HK-2 (cell line): Measurements from ENCODE around the gene OVOL3.
"Not testable (repeated sequence)": the region's sequence is repeated elsewhere in the genome, so short reads cannot be mapped to it uniquely, and the experiment has no call there.

Experiments
- DNase-seq: peaks from one replicate; pipeline ENCODE4 v3.0.0-alpha.2; 2018; ENCODE audit not compliant: unreplicated experiment

Gene OVOL3

DNA sequence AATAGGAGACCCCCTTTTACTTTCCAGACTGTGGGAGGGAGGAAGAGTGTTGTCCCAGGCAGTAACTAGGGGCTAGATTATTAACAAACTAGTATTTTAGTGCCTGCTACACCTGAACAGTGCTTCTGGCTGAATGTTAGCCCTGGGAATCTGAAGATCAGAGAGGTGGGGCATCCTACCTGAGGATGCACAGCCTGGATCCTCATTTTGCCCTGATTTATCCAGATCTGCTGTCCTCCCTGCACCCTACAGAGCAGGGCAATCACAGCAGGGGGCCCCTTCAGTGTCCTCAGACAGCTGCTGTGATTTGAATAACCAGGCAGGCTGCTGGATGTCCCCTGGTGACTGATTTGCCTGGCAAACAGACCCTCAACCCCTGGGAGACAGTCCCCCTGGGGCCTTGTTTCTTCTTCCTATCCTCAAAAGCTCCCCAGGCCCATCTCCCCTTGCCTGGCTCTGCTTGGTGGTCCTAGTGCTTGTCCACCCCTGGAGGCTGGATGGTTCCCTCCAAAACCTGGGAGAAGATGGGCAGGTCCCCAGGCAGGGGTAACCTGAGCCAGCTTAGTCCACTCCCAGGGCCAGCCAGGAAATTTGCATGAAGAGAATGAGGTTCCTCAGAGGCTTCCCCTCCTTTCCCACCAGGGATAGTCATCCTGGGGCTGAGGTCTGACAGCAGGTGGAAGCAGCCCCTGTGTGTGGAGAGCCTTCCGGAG is at the start of gene OVOL3:
Gene OVOL3 (plus strand): TSS at position 657 of the 713 bp plus-strand sequence. CDS start 60 bp downstream, outside the sequence.
- no peak for DNase-seq

DNA sequence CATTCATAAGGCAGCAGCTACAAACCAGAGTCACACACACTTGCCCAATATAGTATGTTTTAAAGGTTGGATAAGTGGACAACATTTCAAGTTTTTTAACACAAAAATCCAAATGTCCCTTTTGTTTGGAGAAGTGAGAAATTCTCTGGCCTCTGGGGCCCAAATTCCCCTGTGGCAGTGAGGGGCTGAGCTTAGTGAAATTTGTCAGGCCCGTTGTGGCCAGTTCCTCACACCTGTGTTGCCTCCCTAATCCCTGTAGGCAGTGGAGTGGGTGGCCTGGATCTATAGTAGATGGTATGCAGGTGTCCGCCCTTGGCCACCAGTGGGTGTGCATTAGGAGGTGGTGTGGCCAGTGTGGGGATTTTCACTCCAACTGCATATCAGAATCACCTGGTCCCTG is 49.6 kb upstream of the OVOL3 start:
- DNase-seq: no peak

DNA sequence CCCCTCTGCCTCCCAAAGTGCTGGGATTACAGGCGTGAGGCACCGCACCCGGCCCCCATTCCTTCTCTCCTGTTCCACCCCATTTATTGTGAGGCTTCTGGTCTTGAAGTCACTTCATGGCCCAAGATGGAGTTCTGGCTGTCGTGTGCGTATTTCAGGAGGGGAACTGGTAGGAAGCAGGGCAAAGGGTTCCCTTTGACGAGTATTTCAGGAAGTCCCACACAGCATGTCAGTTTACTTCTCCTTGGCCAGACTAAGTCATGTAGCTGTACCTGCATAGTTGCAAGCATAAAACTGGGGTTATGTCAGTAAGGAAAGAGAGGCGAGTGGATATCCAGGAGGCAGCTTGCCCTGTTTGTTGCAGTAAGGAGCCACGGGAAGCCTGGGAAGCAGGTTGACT is 46.1 kb upstream of the OVOL3 start:
- DNase-seq: no peak

DNA sequence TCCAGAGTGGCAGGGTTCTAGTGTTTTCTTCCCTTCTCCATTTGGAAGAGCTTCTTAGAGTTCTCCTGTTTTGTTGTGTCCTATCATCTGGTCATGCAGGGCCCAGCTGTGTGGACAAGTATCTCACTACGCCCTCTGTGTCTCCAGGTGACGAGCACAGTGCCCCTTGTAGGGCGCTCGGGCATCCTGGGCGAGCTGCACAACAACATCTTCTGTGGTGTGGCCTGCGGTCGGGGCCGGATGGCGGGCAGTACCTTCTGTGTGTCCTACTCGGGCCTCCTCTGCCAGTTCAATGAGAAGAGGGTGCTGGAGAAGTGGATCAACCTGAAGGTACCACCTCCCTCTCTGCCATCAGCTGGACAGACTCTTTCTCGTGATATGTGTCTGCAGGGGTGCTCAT is 43.3 kb upstream of the OVOL3 start:
- no peak for DNase-seq

DNA sequence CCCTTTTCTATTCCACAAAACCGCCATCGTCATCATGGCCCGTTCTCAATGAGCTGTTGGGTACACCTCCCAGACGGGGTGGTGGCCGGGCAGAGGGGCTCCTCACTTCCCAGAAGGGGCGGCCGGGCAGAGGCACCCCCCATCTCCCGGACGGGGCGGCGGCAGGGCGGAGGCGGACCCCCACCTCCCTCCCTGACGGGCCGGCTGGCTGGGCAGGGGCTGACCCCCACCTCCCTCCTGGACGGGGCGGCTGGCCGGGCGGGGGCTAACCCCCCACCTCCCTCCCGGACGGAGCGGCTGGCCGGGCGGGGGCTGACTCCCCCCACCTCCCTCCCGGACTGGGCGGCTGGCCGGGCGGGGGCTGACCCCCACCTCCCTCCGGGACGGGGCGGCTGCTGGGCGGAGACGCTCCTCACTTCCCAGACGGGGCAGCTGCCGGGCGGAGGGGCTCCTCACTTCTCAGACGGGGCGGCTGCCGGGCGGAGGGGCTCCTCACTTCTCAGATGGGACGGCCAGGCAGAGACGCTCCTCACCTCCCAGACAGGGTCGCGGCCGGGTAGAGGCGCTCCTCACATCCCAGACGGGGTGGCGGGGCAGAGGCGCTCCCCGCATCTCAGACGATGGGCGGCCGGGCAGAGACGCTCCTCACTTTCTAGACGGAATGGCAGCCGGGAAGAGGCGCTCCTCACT is 42.0 kb upstream of the OVOL3 start:
- not testable (repeated sequence) for DNase-seq

DNA sequence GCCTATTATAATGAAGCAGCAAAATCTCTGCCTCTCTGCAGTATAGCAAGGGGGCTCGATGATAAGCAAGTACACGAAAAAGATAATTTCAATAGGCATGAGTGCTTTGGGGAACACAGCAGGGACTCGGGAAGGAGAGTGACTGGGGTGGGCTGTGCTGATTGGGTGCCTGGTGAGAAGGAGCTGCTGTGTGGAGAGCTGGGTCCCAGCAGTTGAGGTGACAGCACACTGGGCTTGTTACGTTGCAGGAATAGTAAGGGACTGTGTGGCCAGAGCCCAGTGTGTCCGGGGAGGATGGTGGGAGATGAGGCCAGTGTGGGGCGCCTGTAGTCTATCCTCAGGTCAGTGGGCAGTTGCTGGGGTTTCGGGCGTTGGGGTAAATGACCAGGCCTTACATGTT is 38.9 kb upstream of the OVOL3 start:
- no peak for DNase-seq

DNA sequence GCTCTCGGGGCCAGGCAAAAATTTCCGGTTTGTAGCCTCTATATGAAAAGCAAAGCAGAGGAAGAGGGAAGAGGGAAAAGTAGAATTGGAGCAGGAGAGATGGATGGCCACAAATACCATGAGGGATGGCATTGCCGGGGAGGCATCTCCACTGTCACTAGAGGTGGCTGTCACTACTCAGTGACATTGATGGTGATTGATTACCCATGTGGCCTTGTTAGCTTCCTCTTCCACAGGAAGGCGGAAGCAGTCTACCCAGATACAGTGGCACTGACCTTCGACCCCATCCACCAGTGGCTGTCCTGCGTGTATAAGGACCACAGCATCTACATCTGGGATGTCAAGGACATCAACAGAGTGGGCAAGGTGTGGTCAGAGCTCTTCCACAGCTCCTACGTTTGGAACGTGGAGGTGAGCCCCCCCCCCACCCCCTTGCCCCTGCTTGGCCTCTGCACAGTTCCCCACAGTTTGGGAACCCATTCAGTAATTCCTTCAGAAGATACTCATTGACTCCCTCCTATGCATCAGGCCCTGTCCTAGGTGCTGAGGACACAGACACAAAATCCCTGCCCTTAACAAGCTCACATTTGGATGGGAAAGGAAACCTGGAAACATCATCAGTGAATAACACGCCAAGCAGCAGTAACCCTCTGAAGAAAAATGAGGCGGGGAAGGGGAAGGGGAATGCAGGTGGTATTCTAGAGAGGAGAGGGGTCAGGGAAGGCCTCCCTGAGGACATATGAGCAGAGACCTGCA is 37.6 kb upstream of the OVOL3 start:
- no peak for DNase-seq

DNA sequence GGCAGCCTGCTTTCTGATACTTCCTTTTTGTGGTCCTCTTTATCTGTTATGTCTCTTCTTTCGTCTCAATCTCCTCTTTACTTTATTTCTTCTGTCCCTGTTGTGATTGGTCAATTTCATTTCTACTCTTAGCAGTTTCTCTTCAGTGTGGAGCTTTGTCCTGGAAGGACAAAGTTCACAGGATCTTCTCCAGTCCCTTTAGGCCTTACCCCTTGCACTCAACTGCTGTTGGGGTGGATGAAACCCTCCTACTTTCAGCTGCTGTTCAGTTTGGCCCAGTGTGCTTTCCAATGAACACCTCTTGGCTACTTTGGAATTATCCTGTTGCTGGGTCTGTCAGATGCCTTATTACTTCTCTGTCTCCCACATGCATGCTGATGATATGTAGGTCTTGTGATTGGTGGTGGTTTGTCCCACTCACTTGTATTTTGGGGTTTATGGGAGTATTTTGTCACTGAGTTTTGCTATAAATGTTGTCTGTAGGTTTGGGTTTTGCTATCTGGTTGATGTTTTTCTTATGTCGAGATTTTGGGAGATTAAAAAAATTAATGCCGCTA is 31.5 kb upstream of the OVOL3 start:
- DNase-seq: no peak

DNA sequence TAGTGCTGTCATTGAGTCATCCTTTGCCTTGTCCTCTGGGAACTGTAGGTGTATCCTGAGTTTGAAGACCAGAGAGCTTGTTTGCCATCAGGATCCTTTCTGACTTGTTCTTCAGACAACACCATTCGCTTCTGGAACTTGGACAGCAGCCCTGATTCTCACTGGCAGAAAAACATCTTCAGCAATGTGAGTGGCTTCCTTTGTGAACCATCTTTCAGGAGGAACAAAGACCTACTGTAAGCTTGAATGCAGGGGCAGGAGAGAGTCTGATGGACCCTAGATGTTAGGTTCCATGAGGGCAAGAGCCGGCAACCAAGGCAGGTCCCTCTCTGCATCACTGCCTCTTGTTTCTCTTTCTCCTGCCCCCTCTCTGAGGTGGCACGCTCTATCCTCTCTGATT is 29.6 kb upstream of the OVOL3 start:
- DNase-seq: no peak

DNA sequence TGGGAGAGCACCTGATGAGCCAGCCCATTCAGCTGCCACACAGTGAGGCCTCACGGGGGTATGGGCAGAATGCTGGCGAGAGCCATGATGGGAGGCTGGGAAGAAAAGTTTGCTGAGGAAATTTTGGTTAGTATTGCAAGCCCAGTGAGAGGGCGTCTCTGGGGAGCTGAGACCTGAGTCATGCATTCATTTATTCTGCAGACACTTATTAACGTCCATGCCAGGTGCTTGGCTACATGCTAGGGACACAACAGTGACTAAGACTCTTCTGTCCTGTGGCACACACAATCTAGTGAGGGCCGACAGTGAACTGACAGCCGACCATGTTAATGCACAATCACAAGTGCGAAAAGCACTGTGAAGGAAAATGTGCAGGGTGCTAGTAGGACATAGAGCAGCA is 29.0 kb upstream of the OVOL3 start:
- no peak for DNase-seq

DNA sequence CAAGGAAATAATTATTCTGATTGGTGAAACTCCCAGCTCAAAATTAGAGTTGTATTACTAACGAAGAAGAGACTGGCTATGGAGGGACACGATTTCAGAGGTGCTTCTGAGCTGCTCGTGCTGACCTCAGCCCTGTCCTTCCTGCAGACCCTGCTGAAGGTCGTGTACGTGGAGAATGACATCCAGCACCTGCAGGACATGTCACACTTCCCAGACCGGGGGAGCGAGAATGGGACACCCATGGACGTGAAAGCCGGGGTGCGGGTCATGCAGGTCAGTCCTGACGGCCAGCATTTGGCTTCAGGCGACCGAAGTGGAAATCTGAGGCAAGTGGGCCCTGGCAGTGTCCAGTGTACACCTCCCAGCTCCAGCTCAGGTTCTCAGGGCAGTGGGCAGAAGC is 28.0 kb upstream of the OVOL3 start:
- no peak for DNase-seq

DNA sequence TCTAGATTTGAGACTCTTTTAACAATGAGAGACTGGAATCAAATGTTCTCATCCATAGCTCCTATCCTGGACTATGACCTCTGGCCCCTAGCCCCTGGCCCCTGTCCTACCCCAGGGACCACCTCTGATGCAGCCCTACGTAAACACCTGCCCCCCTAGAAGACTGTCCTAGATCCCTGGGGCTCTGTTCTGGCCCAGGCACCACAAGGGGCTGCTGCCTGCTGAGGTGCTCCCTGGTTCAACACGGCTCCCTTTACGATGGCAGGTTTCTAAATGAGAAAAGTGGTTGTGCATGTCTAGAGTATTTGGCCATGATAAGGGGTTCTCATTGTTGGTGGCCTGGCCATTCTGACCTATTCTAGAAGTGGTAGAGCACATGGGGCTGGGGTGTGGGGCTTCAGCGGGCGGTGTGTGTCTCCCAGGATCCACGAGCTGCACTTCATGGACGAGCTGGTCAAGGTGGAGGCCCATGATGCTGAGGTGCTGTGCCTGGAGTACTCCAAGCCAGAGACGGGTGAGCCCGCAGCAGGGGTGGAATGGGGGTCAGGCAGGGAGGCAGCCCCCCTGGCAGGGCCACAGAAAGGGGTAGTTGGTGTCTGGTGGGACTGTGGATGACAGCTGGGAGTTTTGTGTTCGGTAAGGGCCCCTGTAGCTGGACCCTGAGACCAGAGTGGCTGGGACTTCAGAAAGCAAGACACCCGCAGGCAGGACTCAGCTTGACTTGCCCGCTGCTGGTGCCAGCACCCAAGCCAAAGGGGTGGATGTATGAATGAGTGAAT is 26.5 kb upstream of the OVOL3 start:
- no peak for DNase-seq

DNA sequence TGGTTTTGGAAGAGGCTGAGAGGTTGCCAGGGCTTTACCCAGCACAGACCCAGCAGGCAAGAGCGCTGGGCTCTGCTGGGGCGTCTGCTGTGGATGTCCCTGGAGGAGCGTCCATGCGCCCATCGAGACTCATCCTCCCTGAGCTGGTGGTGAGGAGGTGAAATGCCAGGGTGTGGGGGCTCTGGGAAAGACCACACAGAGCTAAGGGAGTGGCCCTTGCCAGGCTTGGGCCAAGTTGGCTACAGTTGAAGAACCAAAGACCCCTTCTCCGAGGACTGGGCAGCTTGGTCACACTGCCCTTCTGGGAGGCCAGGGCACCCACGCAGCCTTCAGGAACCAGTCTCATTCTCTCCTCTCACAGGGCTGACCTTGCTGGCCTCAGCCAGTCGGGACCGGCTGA is 24.6 kb upstream of the OVOL3 start:
- no peak for DNase-seq

DNA sequence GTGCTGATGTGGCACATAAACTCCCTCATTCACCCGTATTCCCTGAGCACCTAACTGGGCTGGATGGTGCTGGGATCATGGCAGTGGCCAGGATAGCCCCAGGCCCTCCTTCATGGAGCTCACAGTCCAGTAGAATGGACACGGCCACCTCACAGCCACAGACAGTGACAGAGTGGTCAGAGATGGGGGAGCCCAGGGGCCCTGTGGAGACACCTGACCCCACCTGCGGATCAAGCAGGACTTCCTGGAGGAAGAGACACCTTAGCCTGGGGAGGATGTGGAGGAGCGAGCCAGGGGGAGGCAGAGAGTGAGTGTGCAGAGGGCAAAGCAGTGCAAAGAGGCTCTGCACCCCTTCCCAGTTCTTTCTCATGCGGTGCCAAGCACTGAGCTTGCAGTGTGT is 21.1 kb upstream of the OVOL3 start:
- DNase-seq: no peak

DNA sequence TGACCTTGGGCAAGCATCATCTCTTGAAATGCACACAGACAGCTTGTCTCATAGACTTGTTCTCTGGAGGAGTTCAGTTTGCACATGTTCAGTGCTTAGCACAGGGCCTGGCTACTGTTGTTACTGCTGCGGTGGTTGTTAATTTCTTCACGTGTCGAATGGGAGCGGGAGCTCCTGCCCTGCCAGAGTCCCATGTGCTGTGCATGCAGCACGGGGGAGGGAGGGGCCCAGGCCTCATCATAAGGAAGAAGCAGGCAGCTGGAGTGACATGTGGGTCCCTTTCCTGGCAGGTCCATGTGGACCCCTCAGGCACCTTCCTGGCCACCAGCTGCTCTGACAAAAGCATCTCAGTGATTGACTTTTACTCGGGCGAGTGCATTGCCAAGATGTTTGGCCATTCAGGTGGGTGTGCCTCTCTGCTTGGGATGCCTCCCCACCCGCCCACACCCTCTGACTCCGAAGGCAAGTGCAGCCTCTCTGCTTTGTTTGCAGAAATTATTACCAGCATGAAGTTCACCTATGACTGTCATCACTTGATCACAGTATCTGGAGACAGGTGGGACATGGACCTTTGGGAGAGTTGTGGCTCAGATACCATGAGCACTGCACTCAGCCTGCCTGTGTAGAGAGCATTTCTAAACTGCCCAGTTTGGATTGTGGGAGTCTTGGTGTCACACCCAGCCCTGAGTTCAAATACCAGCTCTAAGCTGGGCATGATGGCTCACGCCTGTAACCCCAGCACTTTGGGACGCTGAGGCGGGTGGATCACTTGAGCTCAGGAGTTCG is 19.8 kb upstream of the OVOL3 start:
- no peak for DNase-seq

DNA sequence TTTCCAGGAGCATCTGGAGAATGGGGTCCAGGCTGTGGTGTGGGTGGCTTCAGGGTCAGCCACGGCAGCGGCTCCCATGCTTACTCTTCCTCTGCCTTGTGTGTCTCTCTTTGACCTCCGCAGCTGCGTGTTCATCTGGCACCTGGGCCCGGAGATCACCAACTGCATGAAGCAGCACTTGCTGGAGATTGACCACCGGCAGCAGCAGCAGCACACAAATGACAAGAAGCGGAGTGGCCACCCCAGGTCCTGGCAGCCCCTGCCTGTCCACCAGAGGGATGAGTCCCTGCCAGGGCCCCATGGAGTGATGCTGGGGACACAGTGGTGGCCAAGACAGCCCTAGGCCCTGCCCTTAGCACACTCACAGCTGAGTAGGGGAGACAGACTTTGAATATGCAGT is 18.4 kb upstream of the OVOL3 start:
- no peak for DNase-seq

DNA sequence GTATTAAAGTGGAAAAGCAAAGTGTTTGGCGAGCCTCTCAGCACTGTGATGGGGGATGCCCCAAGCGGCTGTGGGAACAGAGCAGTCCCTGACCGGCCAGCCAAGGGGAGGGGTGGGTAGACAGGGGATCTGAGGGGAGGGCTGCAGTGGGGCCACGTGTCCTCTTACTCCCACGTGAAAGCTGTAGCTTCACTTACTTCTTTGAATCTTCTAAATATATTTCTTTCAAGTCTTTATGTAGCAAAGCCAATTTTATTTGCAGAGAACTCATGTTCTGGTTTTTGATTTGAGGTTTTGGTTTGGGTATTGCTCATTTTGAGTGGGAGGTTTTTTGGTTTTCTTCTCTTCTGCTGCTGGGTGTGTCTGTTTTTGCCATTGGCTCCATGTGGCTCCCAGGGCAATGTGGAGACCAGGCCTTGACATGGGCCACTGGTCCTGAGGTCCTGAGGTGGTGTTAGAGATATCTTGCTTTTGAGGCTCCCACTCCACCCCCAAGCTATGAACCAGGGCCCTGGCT is 17.7 kb upstream of the OVOL3 start:
- no peak for DNase-seq

DNA sequence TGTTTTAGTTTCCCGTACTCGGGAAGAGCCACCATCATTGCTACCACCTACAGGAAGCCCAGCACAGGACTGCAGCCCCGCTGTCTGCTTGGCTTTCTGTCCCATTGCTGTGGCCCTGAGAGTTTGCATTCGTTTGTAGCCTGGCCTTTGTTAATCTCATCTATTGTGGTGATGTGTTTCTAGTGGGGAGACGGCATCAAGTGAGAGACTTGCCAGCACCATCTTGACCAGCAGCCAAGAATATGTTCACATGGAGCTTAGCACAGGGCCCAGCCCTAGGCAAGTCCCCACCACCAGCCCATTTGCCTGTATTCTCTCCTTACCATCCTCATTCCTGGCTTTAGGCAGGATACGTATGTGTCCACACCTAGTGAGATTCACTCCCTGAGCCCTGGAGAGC is 17.3 kb upstream of the OVOL3 start:
- DNase-seq: no peak

DNA sequence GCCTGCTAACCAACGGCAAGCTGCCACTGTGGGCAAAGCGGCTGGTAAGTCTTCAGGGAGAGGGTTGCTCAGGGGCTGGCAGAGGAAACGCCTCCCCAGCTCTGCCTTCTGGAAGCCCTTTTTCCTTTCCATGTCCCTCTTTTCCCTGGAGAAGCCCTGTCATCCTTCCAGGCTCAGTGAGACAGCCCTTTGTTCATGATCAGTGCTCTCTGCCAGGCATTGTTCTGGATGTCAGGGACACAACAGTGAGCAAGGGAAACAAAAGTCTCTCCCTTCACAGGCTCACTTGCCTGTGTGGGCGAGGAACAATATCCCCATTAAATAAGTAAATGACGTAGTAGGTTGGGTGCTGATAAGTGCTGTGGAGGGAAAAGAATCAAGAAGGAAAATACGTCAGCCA is 13.9 kb upstream of the OVOL3 start:
- no peak for DNase-seq

DNA sequence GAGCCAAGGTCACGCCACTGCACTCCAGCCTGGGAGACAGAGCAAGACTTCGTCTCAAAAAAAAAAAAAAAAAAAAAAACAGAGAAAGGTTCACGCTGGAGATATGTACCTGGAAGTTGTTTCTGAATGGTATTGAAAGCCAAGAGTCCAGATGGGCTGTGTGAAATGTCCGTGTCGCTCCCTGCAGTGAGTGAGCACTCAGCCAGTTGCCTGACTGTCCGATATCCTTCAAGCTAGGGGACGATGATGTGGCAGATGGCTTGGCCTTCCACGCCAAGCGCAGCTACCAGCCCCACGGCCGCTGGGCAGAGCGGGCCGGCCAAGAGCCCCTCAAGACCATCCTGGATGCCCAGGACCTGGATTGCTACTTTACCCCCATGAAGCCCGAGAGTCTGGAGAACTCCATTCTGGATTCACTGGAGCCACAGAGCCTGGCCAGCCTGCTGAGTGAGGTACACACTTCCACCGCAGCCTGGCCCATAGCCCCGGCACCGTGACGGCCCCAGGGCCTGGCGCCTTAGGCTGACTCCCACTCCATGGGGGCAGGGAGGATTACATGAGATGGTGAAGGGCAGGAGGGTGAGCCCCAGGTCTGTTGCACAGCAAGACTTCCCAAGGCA is 11.7 kb upstream of the OVOL3 start:
- no peak for DNase-seq
